Endodermal cell (in vitro differentiated cells): ENCODE data around the gene U2AF1L4. TPM values are rescaled to one million over a fixed set of nuclear protein-coding genes. Genes with fewer than 3 reads are reported as not detected.
A peak's percentile ranks its signal among the peaks of the same experiment; 100 is the strongest.

Experiments
- DNase-seq: peaks from one replicate; pipeline ENCODE4 v3.0.0-alpha.2; 2017
- H3K27ac ChIP-seq: 2 replicates; pipeline ENCODE4 v1.5.1; 2013; ENCODE audit warnings: mild to moderate bottlenecking, low read depth, low read length, moderate library complexity
- H3K27me3 ChIP-seq: 2 replicates; pipeline ENCODE4 v1.6.1; 2013; ENCODE audit warnings: mild to moderate bottlenecking, low read length, moderate library complexity; ENCODE audit not compliant: insufficient read depth, control insufficient read depth, poor library complexity, severe bottlenecking
- H3K36me3 ChIP-seq: 2 replicates; pipeline ENCODE4 v1.7.0; 2013; ENCODE audit warnings: mild to moderate bottlenecking, low read length, moderate library complexity; ENCODE audit not compliant: control insufficient read depth, insufficient read depth
- H3K4me1 ChIP-seq: one replicate; pipeline ENCODE4 v1.7.0; 2013; ENCODE audit warnings: low read length; ENCODE audit not compliant: control insufficient read depth, insufficient read depth
- H3K4me3 ChIP-seq: 2 replicates; pipeline ENCODE4 v1.5.1; 2013; ENCODE audit warnings: mild to moderate bottlenecking, low read length, moderate library complexity
- H3K9ac ChIP-seq: 2 replicates; pipeline ENCODE4 v1.6.1; 2013; ENCODE audit warnings: mild to moderate bottlenecking, low read length, moderate library complexity; ENCODE audit not compliant: poor library complexity, severe bottlenecking; ENCODE audit errors: extremely low read depth
- H3K9me3 ChIP-seq: 2 replicates; pipeline ENCODE4 v1.6.1; 2013; ENCODE audit warnings: mild to moderate bottlenecking, low read length, moderate library complexity; ENCODE audit not compliant: control insufficient read depth
- H3K27ac Mint-ChIP-seq: 2 replicates; pipeline ENCODE4 v1.8.0; 2020; ENCODE audit warnings: mixed read lengths
- H3K27me3 Mint-ChIP-seq: 2 replicates; pipeline ENCODE4 v1.8.0; 2021; ENCODE audit warnings: mild to moderate bottlenecking, mixed read lengths; ENCODE audit not compliant: insufficient read depth
- H3K36me3 Mint-ChIP-seq: 2 replicates; pipeline ENCODE4 v1.8.0; 2020; ENCODE audit warnings: low read depth, mixed read lengths
- H3K4me1 Mint-ChIP-seq: 2 replicates; pipeline ENCODE4 v1.8.0; 2020; ENCODE audit warnings: mixed read lengths
- H3K4me3 Mint-ChIP-seq: 2 replicates; pipeline ENCODE4 v1.8.0; 2020; ENCODE audit warnings: mild to moderate bottlenecking, moderate library complexity, mixed read lengths
- H3K9me3 Mint-ChIP-seq: 2 replicates; pipeline ENCODE4 v1.8.0; 2020; ENCODE audit warnings: mild to moderate bottlenecking, mixed read lengths
- CTCF ChIP-seq: fragments of 200-600 bp; sonication (generic); conservative IDR thresholded peaks from 2 replicates; pipeline ENCODE4 v1.5.0; 2021; ENCODE audit warnings: antibody characterized with exemption, mild to moderate bottlenecking
- WGBS, 2 experiments: methylation state at CpG; one replicate each; pipeline versions ENCODE4 v1.1.5 to v1.1.7; 2013; ENCODE audit warnings: missing lambda C conversion rate in 2 of 2, mixed read lengths in 1 of 2; ENCODE audit not compliant: insufficient coverage in 1 of 2, insufficient read length in 1 of 2; 5-methylcytosine and 5-hydroxymethylcytosine counted together
- total RNA-seq, 2 donors: library from RNA; stranded (reverse); fragmentation: NEBNext Ultra II Directional in 1 of 2; extraction: Animal tissue kit (Norgen Biotek cat#: 25700) in 1 of 2; gene quantifications; 2 replicates in 1 of 2; 3 replicates in 1 of 2; pipeline ENCODE4 v1.2.1, GENCODE V29; 2021

The U2AF1L4 gene
- total RNA-seq, 2 donors from 2014 or later: 17.3 to 23.2 TPM

DNA sequence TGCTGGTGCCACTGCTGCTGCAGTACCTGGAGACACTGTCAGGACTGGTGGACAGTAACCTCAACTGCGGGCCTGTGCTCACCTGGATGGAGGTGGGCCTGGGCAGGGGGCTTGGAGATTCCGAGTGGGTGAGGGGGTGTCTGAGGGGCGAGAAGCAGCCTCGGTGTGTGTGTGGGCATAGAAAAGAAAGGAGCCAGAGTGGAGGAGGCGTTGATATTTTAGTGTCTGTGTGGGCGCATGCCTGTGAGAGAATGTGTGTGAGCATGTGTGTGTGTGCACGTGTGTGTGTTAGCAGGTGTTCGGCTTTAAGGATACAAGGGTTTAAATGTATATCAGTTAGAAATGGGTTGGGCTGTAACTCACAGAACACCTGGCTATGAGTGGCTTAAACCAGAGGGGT lies 33.8 kb upstream of the U2AF1L4 start:
- 94% methylated on average over 5 to 8 of the region's 8 CpGs for WGBS, 2 experiments
- no peak overlapping the region for H3K9ac ChIP-seq
- Mint-ChIP-seq H3K4me1 (peaks cover 20% of the 10 kb centered on the region), H3K9me3 (no peaks in the 10 kb centered on the region), H3K27me3 (peaks cover 32% of the 10 kb centered on the region), H3K36me3 (no peaks in the 10 kb centered on the region), H3K27ac (no peak overlapping the region), H3K4me3 (no peak overlapping the region)
- TF ChIP-seq CTCF: no peak
- no peak overlapping the region for H3K27ac ChIP-seq
- H3K27me3 ChIP-seq: peaks cover 11% of the 10 kb centered on the region
- no peaks in the 10 kb centered on the region for H3K36me3 ChIP-seq
- no peaks in the 10 kb centered on the region for H3K9me3 ChIP-seq
- peaks cover 3% of the 10 kb centered on the region for H3K4me1 ChIP-seq
- no peak overlapping the region for H3K4me3 ChIP-seq
- DNase-seq: no peak

GRCh38 chr19:35777961-35778360 lies 32.7 kb upstream of the U2AF1L4 start:
- H3K27me3 Mint-ChIP-seq: peaks cover 34% of the 10 kb centered on the region
- Histone ChIP-seq H3K4me1 (peaks cover 3% of the 10 kb centered on the region), H3K4me3 (no peak overlapping the region), H3K27ac (no peak overlapping the region), H3K27me3 (peaks cover 11% of the 10 kb centered on the region), H3K9ac (no peak overlapping the region), H3K36me3 (no peaks in the 10 kb centered on the region), H3K9me3 (no peaks in the 10 kb centered on the region)
- peaks cover 15% of the 10 kb centered on the region for H3K4me1 Mint-ChIP-seq
- no peak overlapping the region for H3K4me3 Mint-ChIP-seq
- H3K9me3 Mint-ChIP-seq: no peaks in the 10 kb centered on the region
- DNase-seq: no peak
- no peak for TF ChIP-seq CTCF
- 90 to 96% methylated on average over 5 to 7 of the region's 7 CpGs for WGBS, 2 experiments
- no peaks in the 10 kb centered on the region for H3K36me3 Mint-ChIP-seq
- H3K27ac Mint-ChIP-seq: no peak overlapping the region

DNA sequence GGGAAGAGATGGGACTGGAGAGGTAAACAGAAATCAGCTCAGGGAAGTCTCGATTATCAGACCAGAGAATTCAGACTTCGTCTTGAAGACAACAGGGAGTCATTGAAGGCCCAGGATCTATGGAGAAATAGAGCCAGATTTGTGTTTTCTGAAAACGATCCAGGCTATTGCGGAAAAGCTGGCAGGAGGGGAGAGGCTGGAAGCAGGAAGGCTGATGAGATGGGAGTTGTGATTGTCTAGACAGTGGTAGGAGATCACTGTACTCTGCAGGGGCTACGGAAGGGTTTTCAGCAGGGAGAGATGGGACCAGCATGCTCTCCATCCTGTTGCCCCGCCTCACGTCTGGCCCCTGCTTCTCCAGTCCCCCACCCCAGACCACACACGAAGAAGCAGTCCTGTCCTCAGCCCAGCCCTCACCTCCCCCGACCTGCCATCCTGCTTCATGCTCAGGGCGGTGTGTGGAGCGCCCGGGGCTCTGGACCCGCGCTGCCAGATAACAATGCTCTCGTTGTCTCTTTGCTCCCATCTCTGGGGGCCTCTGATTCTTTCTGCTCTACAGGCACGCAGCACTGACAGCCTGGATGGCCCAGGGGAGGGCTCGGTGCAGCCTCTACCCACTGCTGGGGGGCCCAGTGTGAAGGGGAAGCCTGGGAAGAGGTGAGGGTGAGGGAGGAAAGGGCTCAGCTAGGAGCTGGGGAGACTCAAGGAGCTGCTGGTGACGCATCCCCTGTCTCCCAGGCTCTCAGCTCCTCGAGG lies 32.0 kb upstream of the U2AF1L4 start:
- H3K4me1 Mint-ChIP-seq: peaks cover 15% of the 10 kb centered on the region
- Histone ChIP-seq H3K4me1 (peaks cover 3% of the 10 kb centered on the region), H3K36me3 (no peaks in the 10 kb centered on the region), H3K9ac (no peak overlapping the region), H3K4me3 (no peak overlapping the region), H3K27me3 (peaks cover 11% of the 10 kb centered on the region), H3K27ac (no peak overlapping the region), H3K9me3 (no peaks in the 10 kb centered on the region)
- no peaks in the 10 kb centered on the region for H3K36me3 Mint-ChIP-seq
- no peaks in the 10 kb centered on the region for H3K9me3 Mint-ChIP-seq
- peak overlapping the region; percentile 6 for H3K4me3 Mint-ChIP-seq
- peak; percentile 75 for DNase-seq
- WGBS, 2 experiments: 46 to 52% methylated on average over 16 to 19 of the region's 19 CpGs
- no peak for TF ChIP-seq CTCF
- no peak overlapping the region for H3K27ac Mint-ChIP-seq
- H3K27me3 Mint-ChIP-seq: peaks cover 39% of the 10 kb centered on the region
